C4-2B (cell line): ENCODE data around the gene SLC20A1.
"Not testable (repeated sequence)": the region's sequence is repeated elsewhere in the genome, so short reads cannot be mapped to it uniquely, and the experiment has no call there.

Source experiments
- H3K27ac ChIP-seq: fragments of 450-650 bp; 2 replicates; pipeline ENCODE4 v1.5.1; 2017
- CTCF ChIP-seq: fragments of 450-650 bp; conservative IDR thresholded peaks from 2 replicates; pipeline ENCODE4 v1.5.1; 2017; ENCODE audit warnings: mild to moderate bottlenecking
- ZFX ChIP-seq: fragments of 450-650 bp; IDR thresholded peaks from 2 replicates; pipeline ENCODE4 v1.6.1; 2017

SLC20A1 gene

GRCh38 chr2:112664689-112665088, 18.9 kb downstream of the SLC20A1 start:
- TF ChIP-seq CTCF, result no peak
- no peak for TF ChIP-seq ZFX
- no peak overlapping the region for H3K27ac ChIP-seq

GRCh38 chr2:112665113-112665780, 19.5 kb downstream of the SLC20A1 start:
- H3K27ac ChIP-seq, result no peak overlapping the region
- TF ChIP-seq CTCF (no peak), ZFX (no peak)

- TF ChIP-seq ZFX (no peak), CTCF (no peak)
- H3K27ac ChIP-seq, result no peak overlapping the region
Measured at GRCh38 chr2:112666761-112667122, 21.0 kb downstream of the SLC20A1 start.

- not testable (repeated sequence) for H3K27ac ChIP-seq
Measured at GRCh38 chr2:112667540-112667939, 21.8 kb downstream of the SLC20A1 start.

- TF ChIP-seq ZFX, result no peak
- H3K27ac ChIP-seq, result no peak overlapping the region
Measured at GRCh38 chr2:112669667-112670066, 23.9 kb downstream of the SLC20A1 start.

GRCh38 chr2:112670252-112671022, 24.7 kb downstream of the SLC20A1 start:
- no peak for TF ChIP-seq CTCF
- TF ChIP-seq ZFX, result no peak
- no peak overlapping the region for H3K27ac ChIP-seq

GRCh38 chr2:112671801-112672200, 26.1 kb downstream of the SLC20A1 start:
- no peak overlapping the region for H3K27ac ChIP-seq
- TF ChIP-seq ZFX (no peak), CTCF (no peak)

- H3K27ac ChIP-seq, result no peak overlapping the region
- TF ChIP-seq ZFX (no peak), CTCF (no peak)
Measured at GRCh38 chr2:112673008-112673407, 27.3 kb downstream of the SLC20A1 start.
